Stimulated activated CD4-positive, alpha-beta T cell treated with anti-CD3 and anti-CD28 coated beads, TNF-alpha, amount 100 ng/mL, for 24 hours (primary cell): ENCODE measurements around the gene SAPCD2.

Source experiments
- DNase-seq, 3 experiments: peaks; one replicate each; pipeline ENCODE4 v3.0.0-alpha.2; 2020; ENCODE audit warnings: low read depth in 3 of 3

The SAPCD2 gene

DNA sequence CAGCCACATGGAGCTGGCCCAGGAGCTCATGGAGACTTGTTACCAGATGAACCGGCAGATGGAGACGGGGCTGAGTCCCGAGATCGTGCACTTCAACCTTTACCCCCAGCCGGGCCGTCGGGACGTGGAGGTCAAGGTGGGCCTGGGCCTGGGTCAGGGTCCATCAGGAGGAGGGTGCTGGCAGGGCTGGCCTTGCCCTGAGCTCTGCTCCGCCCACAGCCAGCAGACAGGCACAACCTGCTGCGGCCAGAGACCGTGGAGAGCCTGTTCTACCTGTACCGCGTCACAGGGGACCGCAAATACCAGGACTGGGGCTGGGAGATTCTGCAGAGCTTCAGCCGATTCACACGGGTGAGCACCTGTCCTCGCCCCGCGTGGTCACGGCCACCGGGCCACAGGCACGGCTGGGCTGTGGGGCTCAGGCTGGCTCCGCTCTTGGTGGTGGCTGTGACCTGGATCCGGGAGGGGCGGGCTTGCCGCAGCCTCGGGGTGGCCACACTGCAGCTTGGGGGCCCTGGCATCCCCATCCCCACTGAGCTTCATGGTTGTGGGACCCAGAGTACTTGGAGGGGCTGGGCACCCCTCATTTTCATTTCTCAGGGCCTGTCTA, 37.1 kb upstream of the SAPCD2 start:
- DNase-seq: no peak

DNA sequence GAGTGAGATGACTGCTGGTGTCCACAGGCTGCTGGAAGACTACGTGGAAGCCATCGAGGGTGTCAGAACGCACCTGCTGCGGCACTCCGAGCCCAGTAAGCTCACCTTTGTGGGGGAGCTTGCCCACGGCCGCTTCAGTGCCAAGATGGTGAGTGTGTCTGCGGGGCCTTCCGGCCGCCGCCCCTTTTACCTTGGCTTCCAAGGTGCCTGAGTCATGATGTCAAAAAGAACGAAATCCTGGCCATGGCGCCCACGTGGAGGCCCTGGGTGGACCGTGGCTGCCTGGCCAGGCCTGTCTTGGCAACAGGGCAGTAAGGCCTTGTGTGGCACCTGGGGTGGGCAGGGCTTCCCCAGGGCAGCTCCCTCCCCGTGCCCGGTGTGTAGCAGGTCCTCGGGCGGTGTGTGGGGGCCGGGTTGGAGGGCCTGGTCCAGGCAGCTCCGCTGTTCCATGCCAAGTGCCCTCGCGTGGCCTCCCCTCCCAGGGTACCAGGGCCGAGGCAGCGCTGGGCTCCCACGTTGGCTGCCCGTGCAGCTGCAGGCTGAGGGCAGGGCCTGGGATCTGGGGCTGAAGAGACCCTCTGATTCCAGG, 36.4 kb upstream of the SAPCD2 start:
- no peak for DNase-seq

DNA sequence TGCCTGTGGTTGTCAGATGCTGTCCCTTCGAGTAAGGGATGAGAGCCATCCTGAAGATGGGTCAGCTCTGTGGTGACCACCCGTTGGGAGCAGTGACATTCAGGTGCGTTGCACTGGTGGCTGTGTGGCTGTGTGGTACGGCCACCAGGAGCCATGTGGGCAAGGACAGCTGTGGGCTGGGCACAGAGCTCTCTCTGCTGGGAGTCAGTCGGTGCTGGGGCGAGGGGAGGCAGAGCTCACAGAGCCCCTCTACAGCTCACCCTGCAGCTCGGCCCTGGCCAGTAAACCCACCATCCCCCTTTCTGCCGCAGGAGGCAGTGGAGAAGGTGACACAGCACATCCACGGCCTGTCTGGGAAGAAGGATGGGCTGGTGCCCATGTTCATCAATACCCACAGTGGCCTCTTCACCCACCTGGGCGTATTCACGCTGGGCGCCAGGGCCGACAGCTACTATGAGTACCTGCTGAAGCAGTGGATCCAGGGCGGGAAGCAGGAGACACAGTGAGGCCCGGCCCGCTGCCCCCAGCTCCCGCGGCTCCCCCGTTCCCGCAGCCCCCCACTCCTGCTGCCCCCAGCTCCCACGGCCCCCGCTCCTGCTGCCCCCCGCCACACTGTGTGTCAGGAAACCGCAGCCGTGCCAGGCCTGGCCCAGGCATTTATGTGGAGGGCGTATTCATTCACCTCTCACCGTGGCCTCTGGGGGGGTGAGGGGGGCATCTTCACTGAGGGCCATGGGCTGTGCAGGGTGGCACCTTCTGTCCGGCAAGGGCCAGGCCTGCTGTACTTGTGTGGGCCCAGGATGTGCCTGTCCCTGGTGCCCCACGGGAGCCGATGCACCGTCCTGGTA, 35.7 kb upstream of the SAPCD2 start:
- DNase-seq: no peak

DNA sequence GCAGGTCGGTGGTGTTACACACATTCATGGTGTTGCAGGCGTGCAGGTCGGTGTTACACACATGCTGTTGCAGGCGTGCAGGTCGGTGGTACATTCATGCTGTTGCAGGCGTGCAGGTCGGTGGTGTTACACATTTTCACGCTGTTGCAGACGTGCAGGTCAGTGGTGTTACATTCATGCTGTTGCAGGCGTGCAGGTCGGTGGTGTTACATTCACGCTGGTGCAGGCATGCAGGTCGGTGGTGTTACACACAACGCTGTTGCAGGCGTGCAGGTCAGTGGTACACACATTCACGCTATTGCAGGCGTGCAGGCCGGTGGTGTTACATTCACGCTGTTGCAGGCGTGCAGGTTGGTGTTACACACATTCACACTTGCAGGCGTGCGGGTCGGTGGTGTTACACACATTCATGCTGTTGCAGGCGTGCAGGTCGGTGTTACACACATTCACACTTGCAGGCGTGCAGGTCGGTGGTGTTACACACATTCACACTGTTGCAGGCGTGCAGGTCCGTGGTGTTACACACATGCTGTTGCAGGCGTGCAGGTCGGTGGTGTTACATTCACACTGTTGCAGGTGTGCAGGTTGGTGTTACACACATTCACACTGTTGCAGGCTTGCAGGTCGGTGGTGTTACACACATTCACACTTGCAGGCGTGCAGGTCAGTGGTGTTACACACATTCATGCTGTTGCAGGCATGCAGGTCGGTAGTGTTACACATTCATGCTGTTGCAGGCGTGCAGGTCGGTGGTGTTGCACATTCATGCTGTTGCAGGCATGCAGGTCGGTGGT, 33.0 kb upstream of the SAPCD2 start:
- no peak for DNase-seq

DNA sequence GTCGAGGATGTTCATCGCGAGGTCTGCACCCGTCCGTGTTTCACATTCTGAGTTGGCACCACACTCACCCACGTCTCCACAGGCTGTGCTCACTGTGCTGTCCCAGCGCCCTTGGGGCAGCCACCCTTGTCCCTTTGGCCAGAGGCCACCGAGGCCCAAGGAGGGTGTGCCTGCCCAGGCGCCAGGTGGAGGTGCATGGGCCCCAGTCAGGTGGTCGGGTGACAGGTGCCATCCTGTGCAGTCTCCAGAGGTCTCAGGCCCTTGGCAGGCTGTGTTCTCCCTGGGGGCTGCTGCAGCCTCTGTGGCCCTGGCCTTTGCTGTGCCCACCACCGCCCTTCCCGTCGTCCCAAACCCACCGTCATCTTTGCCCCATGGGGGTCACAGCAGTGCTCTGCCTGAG, 28.9 kb upstream of the SAPCD2 start:
- no peak for DNase-seq

DNA sequence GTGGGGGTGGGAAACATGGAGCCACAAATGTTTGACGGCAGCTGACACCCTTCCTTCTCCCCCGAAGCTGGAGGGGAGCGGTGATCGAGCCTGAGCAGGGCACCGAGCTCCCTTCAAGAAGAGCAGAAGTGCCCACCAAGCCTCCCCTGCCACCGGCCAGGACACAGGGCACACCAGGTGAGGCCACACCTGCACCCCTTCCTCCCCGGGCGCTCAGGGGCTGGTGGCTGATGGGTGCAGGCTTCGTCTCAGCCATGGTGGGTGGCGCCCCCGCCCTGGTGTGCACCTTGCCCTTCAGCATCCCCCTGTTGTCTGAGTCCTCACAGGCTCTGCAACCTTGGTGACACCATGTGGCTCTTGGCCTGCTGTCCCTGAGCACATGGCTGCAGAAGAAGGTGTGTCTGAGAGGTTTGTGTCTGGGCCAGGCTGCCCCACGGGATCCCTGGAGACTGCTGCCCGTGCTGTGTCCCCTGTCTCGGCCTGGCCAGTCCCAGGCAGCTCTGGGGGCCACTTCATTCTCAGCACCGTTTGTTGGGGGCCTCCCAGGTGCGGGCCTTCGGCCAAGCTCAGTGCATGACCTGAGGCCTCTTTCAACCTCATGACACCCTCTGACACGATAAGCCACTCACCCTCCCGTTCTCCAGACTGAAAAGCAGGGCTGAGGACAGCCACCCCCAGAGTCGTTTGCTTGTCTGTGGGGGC, 27.6 kb upstream of the SAPCD2 start:
- DNase-seq: no peak

DNA sequence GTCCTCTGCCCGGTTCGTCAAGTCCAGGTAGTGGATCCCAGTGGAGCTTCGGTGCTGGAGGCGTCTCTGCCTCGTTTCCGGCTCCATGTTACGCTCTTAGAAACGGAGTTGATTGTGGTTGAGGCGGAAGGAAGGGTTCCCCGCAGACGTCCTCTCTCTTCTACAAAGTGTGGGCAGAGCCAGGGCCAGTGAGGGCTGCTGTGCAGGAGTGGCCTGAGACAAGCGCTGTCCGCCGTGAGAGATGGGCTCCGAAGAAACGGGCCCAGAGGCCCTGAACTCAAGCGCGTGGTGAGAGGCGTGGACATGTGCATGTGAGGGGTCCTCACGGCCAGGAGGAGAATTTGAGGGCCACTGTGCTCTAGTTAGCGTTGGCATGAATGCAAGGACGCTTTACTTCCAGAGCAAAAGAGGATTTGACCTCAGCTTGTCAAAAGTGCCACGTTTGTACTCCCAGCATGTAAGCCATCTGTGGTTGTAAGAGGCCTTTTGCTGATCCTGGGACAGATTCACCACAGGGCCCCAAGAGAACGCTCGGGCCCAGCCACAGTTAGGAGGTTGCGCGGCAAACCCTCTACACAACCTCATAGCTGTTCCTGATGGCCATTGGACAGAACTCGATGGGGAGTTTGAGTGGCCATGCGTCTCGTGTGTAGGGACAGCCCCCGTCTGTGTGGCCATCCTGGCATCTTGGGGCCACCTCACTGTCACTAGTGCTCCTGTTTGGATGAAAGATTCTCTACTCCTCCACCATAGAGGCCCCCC, 26.6 kb upstream of the SAPCD2 start:
- DNase-seq: no peak

DNA sequence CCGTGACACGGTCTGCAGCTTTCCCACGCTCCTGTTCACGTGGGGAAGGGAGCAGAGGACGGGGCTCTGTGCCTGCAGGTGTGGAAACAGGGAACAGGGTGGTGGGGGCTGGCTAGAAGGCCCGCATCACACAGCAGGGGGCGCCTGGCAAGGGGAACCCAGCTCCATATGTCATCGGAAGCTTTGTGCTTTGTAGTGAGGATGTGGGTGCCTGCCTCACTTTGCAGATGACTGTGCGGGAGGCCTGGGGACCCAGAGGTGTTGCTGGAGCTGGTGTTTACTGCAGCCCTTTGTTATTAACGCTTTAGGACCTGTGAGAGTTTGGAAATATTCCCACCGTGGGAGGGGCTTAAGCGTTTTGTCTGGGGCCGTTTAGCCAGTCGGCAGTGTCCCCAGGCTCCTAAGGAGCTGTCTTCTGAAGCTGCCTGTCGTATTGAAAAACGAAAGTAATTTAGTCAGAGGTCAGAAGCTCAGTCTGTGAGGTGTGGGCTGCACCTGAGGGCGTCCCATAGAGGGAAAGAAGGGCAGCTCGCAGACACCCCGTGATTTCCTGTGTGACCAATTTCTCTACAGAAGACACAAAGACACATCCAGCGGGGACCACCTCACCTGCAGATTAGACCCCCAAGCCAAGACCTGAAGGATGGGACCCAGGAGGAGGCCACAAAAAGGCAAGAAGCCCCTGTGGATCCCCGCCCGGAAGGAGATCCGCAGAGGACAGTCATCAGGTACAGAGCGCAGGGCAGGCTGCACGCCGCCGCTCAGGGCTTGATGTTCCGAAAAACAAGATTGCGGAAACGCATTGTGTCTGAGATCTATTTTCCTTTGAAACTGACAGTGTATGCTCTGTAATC, 25.5 kb upstream of the SAPCD2 start:
- DNase-seq: peak; percentile 63 to 84 (median 71)

DNA sequence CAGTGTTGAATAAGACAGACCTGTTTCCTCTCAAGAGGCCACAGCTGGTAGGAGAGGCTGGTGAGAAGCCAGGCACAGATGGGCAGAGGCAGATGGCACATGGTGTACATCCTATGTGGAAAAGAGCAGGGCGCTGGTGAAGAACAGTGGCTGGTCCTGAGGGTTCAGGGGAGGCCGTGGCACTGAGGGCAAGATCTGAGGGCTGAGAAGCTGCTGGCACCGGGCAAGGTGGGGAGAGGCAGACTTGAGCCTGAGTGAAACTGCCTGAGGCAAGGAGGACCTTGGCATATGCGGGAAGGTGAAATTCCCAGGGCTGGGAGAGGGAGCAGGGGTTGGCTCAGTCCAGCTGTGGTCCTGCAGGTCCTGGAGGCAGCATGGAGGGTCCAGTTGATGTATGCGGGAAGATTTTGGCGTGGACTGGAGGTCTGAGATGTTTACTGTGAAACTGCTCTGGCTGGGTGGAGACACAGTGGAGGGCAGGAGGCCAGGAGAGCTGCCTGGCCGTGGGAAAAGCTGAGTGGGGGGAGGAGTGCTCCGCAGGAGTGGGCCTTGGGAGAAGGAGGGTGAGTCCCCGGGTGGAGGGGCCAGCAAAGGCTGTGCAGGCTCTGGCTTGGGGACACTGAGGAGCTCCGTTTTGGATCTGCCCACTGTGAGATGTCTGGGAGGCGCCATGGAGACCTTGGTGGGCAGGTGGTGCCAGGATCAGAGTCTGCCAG, 19.0 kb upstream of the SAPCD2 start:
- no peak for DNase-seq

DNA sequence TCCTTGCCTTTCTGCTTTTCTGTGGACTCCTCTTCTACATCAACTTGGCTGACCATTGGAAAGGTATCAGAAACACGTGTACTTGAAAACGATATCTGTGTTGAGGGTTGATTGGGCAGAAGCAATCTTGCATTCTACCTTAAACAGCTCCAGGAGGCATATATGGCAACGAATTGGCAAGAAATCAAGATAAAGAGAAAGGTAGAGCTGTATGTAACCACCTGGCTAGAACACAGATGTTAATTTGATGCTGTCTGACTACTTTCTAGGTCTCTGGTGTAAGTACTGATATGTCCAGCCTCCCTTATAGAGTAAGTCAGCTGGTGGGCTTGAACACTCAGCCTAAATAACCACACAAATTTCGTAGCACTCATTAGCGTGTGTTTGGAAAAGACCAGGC, 17.8 kb upstream of the SAPCD2 start:
- no peak for DNase-seq

DNA sequence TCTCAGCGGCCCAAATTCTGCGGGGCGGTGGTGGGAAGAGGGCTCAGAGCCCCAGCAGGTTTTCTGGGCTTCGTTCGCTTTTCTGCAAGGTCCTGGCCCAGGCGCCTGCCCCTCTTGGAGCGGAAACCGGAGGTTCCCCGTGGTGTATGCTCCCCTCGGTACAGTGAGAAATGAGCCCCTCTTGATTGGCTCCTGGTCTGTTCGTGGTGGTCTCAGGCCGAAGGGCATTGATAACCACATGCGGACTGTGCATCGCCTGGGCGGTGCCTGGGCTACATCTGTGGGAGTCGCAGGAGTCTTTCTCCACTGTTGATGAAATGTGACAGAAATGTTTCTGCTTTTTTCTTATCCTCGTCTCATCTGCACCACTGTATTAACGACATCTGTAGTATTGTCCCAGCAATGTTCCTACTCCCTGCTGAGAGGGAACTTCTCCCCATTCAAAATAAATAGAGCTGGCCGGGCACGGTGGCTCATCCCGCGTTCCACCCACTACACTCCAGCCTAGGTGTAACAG, 17.1 kb upstream of the SAPCD2 start:
- peak in 1 of 3 experiments; percentile 11 for DNase-seq

DNA sequence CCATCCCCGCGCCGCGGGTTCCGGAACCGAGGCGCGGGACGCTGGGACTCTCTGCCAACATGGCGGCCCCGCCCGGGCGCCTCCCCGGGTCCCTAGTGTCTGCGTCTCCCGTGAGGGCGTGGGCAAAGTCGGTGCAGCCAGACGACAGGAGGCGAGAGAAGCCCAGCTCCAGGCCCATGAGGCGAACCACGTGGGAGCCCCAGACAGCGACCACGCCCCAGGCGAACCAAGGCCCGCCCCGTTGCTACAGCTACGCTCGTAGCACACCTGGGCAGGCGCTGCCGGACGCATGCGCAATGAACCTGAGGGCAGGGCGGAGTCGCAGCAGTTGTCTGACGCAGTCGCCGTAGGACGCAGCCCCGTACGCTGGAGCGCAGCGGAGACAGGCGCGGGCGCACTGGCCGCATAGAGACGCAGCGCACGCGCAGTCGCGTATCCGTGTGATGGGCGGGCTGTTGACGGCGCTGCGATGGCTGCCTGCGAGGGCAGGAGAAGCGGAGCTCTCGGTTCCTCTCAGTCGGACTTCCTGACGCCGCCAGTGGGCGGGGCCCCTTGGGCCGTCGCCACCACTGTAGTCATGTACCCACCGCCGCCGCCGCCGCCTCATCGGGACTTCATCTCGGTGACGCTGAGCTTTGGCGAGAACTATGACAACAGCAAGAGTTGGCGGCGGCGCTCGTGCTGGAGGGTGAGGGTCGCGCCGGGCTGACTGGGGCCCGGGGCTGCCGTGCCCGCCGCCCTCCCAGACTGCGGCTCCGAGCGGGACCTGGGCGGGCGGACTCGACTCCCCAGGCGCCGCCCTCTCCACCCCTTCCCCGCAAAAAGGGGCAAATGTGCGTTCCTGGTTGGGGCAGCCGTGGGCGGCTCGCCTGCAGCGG, 16.4 kb upstream of the SAPCD2 start, which contains the start of gene MAN1B1:
MAN1B1 (plus strand) TSS at position 455 of the 878 bp plus-strand sequence; CDS start at position 470, 15 bp downstream.
- peak; percentile 99 to 100 (median 100) for DNase-seq

DNA sequence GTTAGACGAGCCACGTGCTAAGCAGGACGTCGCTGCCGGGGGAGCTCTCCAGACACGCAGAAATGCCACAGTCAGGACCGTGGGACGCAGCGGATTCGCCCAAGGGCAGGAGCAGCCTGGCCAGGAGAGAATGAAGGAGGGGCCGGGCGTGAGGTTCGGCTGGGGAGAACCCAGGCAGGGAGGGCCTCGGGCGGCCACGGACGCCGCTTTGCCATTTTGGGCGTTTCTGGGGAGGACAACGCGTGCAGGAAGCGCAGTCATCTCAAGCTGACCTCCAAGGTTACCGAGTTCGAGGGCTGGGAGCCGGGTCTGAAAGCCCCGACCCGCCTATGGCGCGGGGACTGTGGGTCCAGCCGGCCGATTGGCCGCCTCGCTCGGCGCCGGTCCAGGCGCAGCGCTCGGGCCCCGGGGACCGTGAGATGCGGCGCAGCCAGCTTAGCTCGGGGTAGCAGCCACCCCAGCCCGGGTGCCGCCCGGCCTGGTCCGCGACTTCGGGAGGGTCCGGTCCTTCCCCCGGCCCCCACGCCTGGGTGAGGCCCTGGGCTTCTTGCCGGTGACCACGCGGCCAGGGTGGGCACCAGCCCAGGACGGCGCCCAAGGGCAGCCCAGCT, 15.7 kb upstream of the SAPCD2 start:
- DNase-seq: no peak

DNA sequence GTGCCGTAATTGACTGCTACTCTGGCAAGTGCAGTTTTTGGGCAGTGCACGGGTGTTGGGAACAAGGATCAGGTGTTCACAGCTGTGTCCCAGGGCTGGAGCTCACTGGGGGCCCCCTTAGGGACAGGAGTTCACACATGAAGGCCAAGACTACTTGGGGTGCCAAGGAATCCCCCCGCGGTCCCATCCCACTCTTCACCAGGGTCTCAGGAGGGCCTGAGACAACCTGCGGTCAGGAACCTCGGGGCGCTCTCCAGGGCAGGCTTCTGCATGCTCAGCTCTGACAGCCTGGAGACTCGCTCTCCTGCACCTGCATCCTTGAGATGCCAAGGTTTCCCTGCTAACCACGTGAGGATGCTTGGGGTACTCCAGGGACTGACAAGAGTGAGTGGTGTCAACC, 14.2 kb upstream of the SAPCD2 start:
- no peak for DNase-seq

DNA sequence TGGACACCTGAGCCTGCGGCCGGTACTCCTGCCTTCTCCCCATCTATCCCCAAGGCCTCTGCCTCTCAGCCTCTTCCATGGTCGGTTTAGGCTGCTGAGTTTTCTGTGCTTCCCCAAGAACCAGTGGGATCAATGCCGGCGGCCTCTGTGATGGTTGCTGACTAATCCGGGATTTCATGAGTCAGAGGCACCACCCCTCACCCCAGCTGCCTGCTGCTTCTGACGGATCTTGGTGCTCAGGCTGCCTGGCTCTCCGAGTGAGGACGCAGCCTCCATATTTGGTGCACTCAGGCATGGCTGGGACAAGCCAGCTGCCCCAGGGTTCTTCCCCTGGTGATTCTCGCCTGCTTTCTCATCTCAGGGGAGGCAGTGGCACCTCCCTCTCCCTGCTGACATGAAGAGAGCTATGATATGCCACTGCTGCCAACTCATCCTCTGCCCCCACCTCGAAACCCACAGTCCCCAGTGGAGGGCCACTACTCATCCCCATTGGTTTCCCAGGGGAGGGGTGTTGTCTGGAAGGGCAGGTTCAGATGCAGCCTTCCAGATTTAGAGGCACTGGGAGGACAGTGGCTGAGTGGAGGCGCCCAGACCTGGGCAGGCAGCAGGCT, 13.1 kb upstream of the SAPCD2 start:
- no peak for DNase-seq

DNA sequence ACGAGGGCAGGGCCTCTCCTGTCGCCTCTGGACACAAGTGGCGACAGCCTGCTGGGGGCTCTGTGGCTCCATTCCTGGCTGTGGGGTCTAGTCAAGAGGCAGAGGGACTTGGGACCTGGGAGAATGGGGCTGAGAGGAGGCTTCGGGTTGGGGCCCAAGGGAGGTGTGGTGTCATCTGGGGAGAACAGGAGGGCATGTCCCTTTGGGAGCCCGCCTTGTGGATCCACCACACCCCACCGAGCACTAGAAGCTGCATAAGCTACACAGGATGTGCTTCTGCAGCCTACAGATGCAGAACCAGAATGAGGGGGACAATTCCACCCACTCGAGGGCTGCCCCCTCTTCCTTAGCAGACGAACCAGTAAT, 12.6 kb upstream of the SAPCD2 start:
- no peak for DNase-seq
